ENCODE measurements around the gene PRKCA. TPM values are rescaled to one million over a fixed set of nuclear protein-coding genes. Genes with fewer than 3 reads are reported as not detected.

PRKCA gene
- total and polyA plus RNA-seq, 10 of the 15 experiments (the other 5 are each of a cell fraction or from before 2014, with no cell fraction given) = 0.11 to 14.6 (median 0.72) TPM

GRCh38 chr17:66339561-66339960 lies 37.1 kb downstream of the PRKCA start:
- no peak for DNase-seq (ENCODE audit: low read depth, low spot score)
- ChIA-PET SMC1A (ENCODE audit: uncharacterized antibody, unreplicated experiment) (interaction anchor here (1.0 to 1.8 kb wide), 2 partner anchors 10 to 93 kb away, joined by 5 to 6 read pairs; no protein-coding TSS in a partner anchor), POLR2A (interaction anchor here (0.8 to 1.1 kb wide), 2 partner anchors 9 to 34 kb away, joined by 3 read pairs; no protein-coding TSS in a partner anchor), CTCF (no interaction called here), RAD21 (ENCODE audit: unreplicated experiment) (interaction anchor here (0.6 to 1.7 kb wide), 2 partner anchors 12 to 22 kb away, joined by 3 to 6 read pairs; no protein-coding TSS in a partner anchor)
- no peak for ATAC-seq
- Histone ChIP-seq H3K4me1 (ENCODE audit: control insufficient read depth, insufficient read depth, low read length) (no peaks in the 10 kb centered on the region), H2AFZ (ENCODE audit: control insufficient read depth, low read depth, low read length) (no peak overlapping the region), H3K4me3 (no peak overlapping the region), H3K79me2 (ENCODE audit: control insufficient read depth, insufficient read depth, low read length) (no peaks in the 10 kb centered on the region), H3K27me3 (replicated peaks in 1 of 2; ENCODE audit: control insufficient read depth in 2 of 2, insufficient read depth in 2 of 2, low read length in 1 of 2) (no peaks in the 10 kb centered on the region), H3K36me3 (ENCODE audit: control insufficient read depth in 2 of 2, insufficient read depth in 2 of 2, low read length in 1 of 2) (no peaks in the 10 kb centered on the region), H3K9ac (ENCODE audit: control insufficient read depth, insufficient read depth, low read length) (no peak overlapping the region), H3K27ac (ENCODE audit: control insufficient read depth, insufficient read depth) (no peak overlapping the region), H4K20me1 (ENCODE audit: control insufficient read depth, insufficient read depth) (no peaks in the 10 kb centered on the region), H3K4me2 (ENCODE audit: control insufficient read depth, insufficient read depth) (no peak overlapping the region), H3K9me3 (replicated peaks; ENCODE audit: control insufficient read depth, insufficient read depth, low read length) (no peaks in the 10 kb centered on the region)
- WGBS (ENCODE audit: insufficient coverage, insufficient replicate concordance, low lambda C conversion rate, missing lambda C conversion rate) = 0% methylated on average over 1 of the region's 1 CpG
- TF ChIP-seq BMI1 (IDR thresholded peaks at IDR 0.05; ENCODE audit: borderline replicate concordance) = no peak
- no peak for TF ChIP-seq SIN3A (IDR thresholded peaks at IDR 0.05; ENCODE audit: low read depth, low read length)
- no peak for TF ChIP-seq RAD51 (IDR thresholded peaks at IDR 0.05)
- TF ChIP-seq E2F4 (IDR thresholded peaks at IDR 0.05; ENCODE audit: low read depth, low read length) = no peak
- TF ChIP-seq RELA (IDR thresholded peaks at IDR 0.05; ENCODE audit: borderline replicate concordance, partially characterized antibody) = no peak
- TF ChIP-seq BHLHE40 (IDR thresholded peaks at IDR 0.05; ENCODE audit: borderline replicate concordance in 1 of 2, low read depth in 2 of 2, low read length in 1 of 2) = no peak
- no peak for TF ChIP-seq TBL1XR1 (IDR thresholded peaks at IDR 0.05; ENCODE audit: low read depth, low read length)
- TF ChIP-seq, protein P1, sequence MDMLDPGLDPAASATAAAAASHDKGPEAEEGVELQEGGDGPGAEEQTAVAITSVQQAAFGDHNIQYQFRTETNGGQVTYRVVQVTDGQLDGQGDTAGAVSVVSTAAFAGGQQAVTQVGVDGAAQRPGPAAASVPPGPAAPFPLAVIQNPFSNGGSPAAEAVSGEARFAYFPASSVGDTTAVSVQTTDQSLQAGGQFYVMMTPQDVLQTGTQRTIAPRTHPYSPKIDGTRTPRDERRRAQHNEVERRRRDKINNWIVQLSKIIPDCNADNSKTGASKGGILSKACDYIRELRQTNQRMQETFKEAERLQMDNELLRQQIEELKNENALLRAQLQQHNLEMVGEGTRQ (IDR thresholded peaks at IDR 0.05; ENCODE audit: borderline replicate concordance, low read depth, low read length) = no peak
- no peak for TF ChIP-seq YBX1 (IDR thresholded peaks at IDR 0.05)
- TF ChIP-seq MYB (IDR thresholded peaks at IDR 0.05; ENCODE audit: borderline replicate concordance, low read depth, low read length) = no peak
- TF ChIP-seq NFYB (IDR thresholded peaks at IDR 0.05; ENCODE audit: insufficient read depth, low read depth, low read length) = no peak
- no peak for TF ChIP-seq WRNIP1 (IDR thresholded peaks at IDR 0.05; ENCODE audit: borderline replicate concordance, low read depth, low read length)
- TF ChIP-seq, protein P2, sequence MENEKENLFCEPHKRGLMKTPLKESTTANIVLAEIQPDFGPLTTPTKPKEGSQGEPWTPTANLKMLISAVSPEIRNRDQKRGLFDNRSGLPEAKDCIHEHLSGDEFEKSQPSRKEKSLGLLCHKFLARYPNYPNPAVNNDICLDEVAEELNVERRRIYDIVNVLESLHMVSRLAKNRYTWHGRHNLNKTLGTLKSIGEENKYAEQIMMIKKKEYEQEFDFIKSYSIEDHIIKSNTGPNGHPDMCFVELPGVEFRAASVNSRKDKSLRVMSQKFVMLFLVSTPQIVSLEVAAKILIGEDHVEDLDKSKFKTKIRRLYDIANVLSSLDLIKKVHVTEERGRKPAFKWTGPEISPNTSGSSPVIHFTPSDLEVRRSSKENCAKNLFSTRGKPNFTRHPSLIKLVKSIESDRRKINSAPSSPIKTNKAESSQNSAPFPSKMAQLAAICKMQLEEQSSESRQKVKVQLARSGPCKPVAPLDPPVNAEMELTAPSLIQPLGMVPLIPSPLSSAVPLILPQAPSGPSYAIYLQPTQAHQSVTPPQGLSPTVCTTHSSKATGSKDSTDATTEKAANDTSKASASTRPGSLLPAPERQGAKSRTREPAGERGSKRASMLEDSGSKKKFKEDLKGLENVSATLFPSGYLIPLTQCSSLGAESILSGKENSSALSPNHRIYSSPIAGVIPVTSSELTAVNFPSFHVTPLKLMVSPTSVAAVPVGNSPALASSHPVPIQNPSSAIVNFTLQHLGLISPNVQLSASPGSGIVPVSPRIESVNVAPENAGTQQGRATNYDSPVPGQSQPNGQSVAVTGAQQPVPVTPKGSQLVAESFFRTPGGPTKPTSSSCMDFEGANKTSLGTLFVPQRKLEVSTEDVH (IDR thresholded peaks at IDR 0.05; ENCODE audit: low read depth, partially characterized antibody) = no peak
- TF ChIP-seq ASH2L (IDR thresholded peaks at IDR 0.05; ENCODE audit: borderline replicate concordance, low read depth) = no peak
- TF ChIP-seq PAX5 (IDR thresholded peaks at IDR 0.05; ENCODE audit: borderline replicate concordance, low read depth, low read length) = no peak
- no peak for FAIRE-seq
- intact Hi-C loops (cut with micrococcal nuclease; ENCODE audit: unreplicated experiment) = no loop called here
- in situ Hi-C loops (cut with MboI) = no loop called here
- BruUV-seq (replicated peaks) = no TSS peak

Measured in GM12878 (cell line).